NCI-H748 treated with DMSO at 0.1 percent for 48 hours (cell line): Measurements from ENCODE around the gene RPRD1A.
"Not testable (repeated sequence)": the region's sequence is repeated elsewhere in the genome, so short reads cannot be mapped to it uniquely, and the experiment has no call there.

Experiments used
- DNase-seq: peaks from one replicate; lab custom pipeline; 2025; lab: John Stamatoyannopoulos, UW

RPRD1A gene, protein sequence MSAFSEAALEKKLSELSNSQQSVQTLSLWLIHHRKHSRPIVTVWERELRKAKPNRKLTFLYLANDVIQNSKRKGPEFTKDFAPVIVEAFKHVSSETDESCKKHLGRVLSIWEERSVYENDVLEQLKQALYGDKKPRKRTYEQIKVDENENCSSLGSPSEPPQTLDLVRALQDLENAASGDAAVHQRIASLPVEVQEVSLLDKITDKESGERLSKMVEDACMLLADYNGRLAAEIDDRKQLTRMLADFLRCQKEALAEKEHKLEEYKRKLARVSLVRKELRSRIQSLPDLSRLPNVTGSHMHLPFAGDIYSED

DNA sequence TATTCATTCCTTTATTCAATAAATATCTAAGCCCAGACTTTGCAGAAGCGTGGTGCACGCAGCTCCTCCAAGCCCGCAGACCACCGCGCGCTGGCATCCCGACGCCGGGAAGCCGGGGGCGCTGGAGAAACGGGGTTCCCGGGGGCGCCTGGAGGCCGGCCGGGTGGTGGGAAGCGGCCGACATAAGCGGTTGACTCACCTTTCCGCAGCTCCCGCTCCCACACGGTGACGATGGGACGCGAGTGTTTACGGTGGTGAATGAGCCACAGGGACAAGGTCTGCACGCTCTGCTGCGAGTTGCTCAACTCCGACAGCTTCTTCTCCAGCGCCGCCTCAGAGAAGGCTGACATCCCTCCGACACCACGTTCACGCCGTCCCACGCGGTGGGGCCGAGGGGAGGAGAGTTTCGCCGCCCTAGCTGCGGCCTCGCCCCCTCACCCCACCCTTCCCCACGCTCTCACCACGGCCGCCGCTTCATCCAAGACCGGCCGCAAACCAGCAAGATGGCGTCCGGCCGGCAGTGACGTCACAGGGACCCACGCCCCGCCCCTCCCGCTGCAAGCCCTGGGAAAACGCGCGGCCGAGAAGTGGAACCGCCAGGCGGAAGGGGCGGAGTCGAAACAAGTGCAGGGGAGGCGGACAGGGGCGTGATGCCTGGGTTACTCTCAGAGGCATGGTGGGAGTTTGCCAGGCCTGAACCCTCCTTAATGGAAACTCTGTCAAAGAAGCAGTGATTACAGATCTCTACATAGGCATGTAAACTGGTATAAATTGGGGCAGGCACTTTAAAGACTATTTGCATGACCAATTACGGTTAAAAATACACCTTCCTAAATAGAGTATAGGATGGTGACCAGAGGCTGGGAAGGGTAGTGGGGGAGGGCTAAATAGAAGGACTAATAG is at the start of gene RPRD1A:
TSS of gene RPRD1A (minus strand) at position 505 of the 903 bp plus-strand sequence. CDS start at position 350, 155 bp downstream.
- DNase-seq = peak; percentile 97

DNA sequence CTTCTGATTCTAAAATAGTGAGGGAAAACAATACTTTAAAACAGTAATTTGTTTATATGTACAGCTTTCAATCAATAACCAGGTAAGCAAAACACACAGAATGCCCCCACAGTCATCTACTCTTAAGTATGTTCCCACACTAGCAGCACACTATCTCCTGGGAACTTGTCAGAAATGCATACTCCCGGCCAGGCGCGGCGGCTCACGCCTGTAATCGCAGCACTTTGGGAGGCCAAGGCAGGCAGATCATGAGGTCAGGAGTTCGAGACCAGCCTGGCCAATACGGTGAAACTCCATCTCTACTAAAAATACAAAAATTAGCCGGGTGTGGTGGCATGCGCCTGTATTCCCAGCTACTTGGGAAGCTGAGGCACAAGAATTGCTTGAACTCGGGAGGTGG is 49.4 kb upstream of the RPRD1A start:
- DNase-seq = not testable (repeated sequence)

DNA sequence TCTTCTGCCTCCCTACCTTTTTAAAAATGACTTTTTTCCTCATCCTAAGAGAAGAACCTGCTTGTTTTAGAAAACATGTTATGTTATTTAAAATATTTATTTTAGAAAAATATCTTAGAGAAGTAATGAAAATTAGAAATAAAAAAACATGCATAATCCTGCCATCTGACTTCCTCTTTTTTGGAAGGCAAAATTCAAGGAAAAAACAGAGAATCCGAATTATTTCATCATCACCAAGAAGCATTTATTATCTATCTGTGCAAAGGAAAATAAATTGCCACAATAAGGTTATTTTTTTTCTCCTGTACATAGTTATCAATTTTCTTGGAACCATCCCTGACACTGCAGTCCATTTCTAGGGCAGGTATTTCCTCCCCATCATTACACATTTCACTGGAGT is 47.4 kb upstream of the RPRD1A start:
- DNase-seq = no peak

DNA sequence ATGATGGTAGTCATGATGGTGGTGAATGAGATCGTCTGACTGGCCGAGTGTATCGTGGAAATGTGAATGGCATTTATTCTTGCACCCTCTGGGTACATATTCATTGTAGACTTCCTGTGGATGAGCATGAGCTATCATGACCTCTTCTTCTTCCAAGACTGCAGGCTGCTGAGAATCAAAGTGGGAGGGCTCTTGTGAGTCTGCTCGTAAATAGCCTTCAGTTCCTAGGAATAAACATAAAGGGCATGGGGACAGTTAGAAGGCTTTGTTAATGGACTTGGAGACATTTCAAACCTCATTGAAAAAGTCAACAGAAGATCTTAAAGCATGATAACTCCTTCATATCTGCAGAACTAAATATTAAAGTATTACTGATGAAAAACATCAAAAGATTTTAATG is 46.9 kb upstream of the RPRD1A start:
- DNase-seq = no peak

DNA sequence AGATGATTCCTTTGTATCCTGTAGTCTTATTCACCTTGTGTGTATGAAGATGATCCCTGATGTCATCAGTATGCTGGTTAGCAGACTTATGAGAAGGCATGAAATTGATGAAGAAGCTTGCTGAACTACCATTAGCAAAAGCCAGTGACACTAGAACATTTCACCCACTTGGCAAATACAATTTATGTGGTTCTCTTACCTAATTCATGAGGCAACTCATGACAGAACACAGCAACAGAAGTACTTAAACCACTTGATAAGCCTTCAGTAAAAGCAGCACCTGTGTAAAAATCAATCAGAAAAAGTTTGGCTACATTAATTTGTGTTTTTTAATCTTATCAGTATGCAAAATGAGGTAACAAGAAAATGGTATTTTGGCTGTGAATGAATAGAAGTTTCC is 44.9 kb upstream of the RPRD1A start:
- no peak for DNase-seq

DNA sequence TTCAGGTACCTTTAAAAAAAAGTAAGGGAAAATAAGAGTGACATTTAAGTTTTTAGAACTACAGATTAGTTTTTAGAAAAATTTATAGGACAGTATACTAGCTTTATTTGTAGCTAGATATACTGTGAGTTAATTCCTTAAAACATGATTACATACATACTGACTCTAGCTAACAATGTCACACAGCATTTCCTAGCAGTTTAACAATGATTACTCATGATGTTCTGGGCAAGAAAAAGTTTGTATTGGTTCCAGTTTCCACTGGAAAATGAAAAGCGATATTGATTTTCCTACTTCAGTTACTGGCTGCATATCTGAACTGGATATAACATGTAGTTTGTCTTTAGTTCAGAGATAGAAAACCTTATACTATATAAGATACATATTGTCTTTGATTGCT is 42.4 kb upstream of the RPRD1A start:
- DNase-seq = no peak

DNA sequence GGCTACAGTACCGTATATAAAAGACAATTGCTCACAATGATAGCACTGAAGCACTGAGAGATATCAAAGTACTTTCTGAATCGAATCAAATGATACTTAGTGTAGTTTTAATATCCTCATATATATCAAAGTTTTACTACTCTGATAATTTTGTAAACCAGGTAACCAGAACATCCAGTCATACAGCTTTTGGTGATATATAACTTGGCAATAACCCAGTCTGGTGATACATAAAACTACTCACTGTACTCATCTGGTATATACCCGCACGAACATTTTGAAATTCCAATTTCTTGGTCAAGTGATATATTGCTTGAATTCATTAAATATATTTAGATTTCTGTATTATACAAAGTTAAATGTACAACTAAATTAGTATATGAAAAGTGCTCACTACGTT is 41.2 kb upstream of the RPRD1A start:
- no peak for DNase-seq

DNA sequence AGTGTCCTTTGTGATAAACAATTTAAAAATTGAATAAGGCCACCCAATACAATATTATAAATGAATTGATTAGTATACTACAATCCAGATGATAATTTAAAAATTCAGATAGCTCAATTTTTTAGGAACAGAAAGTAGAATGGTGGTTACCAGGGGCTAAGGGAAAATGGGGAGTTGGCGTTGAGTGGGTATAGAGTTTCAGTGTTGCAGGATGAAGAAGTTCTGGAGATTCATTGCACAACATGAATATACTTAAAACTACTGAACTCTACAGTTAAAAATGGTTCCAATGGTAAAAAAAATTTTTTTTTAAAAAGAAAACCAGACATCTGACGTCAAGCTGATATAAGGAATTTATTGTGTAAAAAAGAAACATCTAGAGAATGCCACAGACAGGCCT is 40.8 kb upstream of the RPRD1A start:
- DNase-seq = no peak

DNA sequence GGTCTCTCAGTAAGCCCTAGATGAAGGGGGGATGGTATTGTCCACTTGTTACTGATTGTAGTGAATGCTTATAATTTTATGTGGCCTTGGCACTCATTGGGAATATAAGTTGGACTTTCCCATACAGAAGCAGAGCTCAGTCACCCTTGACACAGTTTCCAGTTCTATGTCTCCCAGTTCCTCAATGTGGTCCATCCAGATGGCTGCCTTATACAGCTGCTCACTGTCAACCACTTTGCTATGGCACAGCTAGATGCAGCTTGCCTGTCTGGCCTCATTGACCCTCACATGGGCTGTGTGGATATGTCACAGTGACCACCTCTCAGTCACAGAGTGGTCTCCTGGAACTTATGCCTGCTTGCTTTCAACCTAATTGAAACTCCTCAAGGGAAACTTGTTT is 40.1 kb upstream of the RPRD1A start:
- no peak for DNase-seq

DNA sequence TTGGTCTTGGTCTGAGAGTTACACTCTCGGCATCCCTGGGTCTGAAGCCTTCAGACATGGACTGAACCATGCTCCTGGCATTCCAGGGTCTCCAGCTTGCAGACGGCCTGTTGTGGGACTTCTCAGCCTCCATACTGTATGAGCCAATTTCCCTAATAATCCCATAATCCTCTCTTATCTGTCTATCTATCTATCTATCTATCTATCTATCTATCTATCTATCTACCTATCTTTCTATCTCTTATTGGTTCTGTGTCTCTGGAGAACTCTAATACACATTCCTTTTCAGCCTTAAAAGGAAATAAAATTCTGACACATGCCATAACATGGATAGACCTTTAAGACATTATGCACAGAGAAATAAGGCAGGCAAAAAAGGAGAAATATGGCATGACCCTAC is 37.4 kb upstream of the RPRD1A start:
- DNase-seq = no peak

DNA sequence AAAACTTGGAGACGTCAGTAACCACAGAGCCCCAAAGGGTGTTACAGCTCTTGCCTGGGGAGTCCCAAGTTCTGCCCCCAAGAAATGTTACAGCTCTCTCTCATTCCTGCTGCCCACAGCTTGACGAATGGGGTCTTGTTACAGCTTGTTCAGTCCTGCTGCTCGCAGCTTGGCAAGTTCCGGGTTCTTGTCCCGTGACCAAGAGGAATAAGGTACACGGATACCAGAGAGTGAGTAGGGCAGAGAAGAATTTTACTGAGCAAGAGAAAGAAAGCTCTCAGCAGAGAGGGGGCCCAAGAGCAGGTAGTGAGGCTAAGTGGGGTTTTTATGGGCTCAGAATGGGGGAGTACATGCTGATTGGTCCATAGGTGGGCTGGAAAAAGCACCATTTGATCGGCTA is 34.6 kb upstream of the RPRD1A start:
- no peak for DNase-seq

DNA sequence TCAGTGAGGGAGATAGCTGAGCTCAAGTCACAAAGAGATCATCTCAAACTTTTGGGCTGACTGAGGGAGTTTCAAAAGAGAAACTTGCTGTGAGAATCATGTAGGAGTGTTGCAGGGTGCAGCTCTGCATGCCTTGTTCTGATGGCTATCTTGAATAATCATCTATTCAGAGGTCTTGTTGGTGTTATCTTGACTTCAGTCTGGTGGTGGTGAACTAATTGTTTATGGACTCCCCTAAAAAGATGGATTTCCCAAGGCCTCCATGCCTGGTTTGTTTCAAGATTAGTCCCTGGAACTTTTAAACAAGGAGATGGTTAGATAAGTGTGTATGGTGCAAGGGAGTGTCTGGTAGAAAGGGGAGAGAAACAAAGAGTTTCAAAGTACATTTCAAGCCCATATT is 32.0 kb upstream of the RPRD1A start:
- no peak for DNase-seq

DNA sequence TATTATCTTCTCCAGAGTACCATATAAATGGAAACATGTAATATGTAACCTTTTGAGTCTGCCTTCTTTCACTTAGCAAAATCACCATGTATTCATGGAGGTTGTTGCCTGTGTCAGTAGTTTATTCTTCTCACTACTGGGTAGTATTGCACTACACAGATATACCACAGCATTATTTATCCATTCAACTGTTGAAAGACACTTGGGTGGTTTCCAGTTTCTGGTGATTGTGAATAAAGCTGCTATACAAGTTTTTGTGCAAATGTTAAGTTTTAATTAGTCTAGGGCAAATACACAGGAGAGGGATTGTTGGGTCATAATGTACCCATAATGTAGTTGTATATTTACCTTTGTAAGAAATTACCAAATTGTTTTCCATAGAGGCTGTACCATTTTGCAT is 29.6 kb upstream of the RPRD1A start:
- peak; percentile 7 for DNase-seq

DNA sequence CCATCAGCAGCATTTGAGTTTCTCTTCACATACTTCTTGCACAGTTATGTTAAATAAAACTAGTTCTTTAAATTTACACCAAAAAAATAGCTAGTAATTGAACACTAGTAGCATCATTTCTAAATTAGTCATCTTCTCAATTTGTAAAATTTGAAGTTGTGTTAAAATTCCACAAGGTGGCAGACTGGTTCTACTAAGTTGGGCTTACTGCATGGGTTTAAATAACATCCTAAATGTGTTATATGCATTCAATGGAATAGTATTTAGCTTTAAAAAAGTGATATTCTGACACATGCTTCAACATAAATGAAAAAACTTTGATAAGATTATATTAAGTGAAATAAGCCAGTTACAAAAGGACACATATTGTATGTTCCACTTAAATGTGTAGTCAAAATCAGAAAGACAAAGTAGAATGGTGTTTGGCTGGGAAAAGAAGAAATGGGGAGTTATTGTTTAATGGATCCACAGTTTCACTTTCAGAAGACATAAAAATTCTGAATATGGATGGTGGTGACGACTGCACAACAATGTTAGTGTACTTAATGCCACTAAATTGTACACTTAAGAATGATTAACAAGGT is 28.7 kb upstream of the RPRD1A start:
- DNase-seq = peak; percentile 64

DNA sequence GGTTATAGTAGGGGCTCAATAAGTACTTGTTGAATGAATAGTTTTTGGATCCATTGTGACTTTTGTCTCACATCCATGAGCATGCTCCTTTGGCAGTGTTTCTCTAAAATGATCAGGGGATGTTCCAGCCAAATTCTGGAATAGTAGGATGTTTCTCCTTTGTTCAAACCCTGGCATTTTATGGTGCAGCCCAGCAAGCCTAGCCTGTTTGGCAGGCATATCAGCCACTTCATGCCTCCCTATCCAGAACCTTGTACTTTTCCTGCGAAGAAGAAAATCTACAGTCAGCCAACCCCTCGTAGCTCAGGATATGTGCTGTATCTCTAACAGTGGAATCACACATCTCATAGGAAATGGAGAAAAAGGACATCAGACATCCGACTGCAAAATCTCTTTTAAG is 27.1 kb upstream of the RPRD1A start:
- DNase-seq = no peak

DNA sequence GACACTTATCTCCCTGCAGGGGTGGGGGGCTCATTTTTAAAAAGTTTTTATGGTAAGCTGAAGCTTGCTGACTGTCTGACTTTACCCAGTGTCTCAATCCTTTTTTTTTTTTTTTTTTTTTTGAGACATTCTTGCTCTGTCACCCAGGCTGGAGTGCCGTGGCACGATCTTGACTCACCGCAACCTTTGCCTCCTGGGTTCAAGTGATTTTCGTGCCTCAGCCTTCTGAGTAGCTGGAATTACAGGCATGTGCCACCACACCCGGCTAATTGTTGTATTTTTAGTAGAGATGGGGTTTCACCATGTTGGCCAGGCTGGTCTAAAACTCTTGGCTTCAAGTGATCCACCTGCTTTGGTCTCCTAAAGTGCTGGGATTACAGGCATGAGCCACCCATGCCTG is 24.8 kb upstream of the RPRD1A start:
- DNase-seq = not testable (repeated sequence)

DNA sequence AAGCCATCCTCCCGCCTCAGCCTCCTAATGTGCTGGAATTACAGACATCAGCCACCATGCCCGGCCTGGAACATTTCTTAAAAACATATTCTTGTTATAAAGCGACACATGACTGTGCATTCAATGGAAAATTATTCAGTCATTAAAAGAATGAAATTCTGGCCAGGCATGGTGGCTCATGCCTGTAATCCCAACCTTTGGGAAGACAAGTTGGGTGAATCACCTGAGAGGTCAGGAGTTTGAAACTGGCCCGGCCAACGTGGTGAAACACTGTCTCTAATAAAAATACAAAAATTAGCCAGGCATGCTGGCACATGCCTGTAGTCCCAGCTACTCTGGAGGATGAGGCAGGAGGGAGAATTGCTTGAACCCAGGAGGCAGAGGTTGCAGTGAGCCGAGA is 21.6 kb upstream of the RPRD1A start:
- no peak for DNase-seq

DNA sequence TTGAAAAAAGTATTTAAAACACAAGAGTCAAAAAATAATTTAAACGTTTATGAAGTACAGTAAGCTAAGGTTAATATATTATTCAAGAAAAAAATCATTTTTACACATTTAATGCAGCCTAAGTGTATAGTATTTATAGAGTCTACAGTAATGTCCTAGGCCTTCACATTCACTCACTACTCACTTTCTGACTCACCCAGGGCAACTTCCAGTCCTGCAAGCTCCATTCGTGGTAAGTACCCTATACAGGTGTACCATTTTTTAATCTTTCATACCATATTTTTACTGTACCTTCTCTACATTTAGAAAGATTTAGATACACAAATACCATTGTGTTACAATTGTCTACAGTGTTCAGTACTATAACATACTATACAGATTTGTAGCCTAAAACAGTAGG is 20.9 kb upstream of the RPRD1A start:
- no peak for DNase-seq

DNA sequence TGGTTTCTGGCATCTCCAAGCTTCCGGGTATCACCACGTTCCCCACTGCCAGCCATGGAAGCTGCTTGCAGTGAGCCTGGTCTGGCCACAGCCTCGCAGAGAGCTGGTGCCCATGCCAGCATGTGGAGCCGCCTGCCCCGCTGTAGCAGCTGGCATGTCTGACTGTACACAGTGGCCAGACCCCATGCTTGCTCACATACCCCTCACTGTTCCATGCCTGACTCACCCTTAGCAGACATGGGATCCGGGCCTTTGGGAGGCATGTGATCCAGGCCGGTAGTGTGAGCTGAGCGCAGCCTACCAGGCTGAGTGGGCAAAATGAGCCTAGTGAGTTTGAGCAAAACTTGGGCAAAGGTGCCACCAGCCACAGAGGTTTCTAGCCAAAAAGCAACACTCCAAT is 18.8 kb upstream of the RPRD1A start:
- no peak for DNase-seq

DNA sequence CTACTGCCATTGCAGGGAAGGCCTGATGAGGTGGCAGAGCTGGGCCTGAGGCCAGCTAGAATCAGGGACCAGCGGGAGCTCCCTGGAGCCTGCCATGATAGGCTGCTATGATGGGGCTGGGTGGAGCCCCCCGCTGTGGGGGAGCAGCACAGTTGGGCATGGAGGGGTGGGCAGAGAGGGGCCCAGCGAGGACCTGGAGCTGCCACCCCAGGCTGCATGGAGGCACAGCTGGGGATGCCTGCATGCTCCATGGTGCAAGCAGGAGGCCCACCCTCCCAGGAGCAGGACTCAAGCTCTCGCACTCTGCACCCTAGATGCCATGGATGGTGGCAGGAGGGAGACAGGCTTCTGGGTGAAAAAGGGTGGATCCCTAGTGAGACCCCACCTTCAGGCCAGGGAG is 17.8 kb upstream of the RPRD1A start:
- no peak for DNase-seq

DNA sequence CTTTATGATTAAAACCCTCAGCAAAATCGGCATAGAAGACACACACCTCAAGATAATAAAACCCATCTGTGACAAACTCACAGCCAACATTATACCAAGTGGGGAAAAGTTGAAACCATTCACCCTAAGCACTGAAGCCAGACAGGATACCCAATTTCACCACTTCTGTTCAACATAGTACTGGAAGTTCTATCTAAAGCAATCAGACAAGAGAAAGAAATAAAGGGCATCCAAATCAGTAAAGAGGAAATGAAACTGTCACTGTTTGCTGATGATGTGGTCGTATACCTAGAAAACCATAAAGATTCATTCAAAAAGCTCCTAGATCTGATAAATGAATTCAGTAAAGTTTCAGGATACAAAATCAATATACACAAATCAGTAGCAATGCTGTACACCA is 16.4 kb upstream of the RPRD1A start:
- no peak for DNase-seq

DNA sequence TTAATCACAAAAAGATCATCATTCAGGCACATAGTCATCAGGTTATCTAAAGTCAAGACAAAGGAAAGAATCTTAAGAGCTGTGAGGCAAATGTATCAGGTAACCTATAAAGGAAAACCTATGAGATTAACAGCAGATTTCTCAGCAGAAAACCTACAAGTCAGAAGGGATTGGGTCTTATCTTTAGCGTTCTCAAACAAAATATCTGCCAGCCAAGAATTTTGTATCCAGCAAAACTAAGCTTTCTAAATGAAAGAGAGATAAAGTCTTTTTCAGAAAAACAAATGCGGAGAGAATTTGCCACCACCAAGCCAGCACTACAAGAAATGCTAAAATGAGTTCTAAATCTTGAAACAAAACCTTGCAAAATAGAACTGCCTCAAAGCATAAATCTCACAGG is 13.8 kb upstream of the RPRD1A start:
- not testable (repeated sequence) for DNase-seq
